Body of pancreas (tissue), 4 donors: Measurements from ENCODE around the gene SPATA2L.

Source experiments
- CTCF ChIP-seq, 7 experiments: fragments of 450-650 bp in 4 of 7; fragments of 200-600 bp in 3 of 7; sonication (generic) in 3 of 7; IDR thresholded peaks; one replicate each; pipeline ENCODE4 v1.5.1; 2016 to 2019; ENCODE audit warnings: antibody characterized with exemption in 7 of 7
- POLR2A ChIP-seq, 3 donors: fragments of 450-650 bp; IDR thresholded peaks; one replicate each; pipeline ENCODE4 v1.6.1; 2016; ENCODE audit warnings: antibody characterized with exemption in 3 of 3, mild to moderate bottlenecking in 2 of 3

- TF ChIP-seq CTCF (IDR thresholded peaks at IDR 0.05) = no peak
- no peak for TF ChIP-seq POLR2A (IDR thresholded peaks at IDR 0.05)
These were observed 30.8 kb upstream of the SPATA2L start for GRCh38 chr16:89732142-89732917.
